Hematopoietic multipotent progenitor cell treated with erythropoietin and hydrocortisone succinate and interleukin-3 and kit ligand, for 8 days (in vitro differentiated cells): ENCODE measurements around the gene PACRG.

Source experiments
- DNase-seq: peaks from one replicate; pipeline ENCODE4 v3.0.0-alpha.2; 2015

The PACRG gene

DNA sequence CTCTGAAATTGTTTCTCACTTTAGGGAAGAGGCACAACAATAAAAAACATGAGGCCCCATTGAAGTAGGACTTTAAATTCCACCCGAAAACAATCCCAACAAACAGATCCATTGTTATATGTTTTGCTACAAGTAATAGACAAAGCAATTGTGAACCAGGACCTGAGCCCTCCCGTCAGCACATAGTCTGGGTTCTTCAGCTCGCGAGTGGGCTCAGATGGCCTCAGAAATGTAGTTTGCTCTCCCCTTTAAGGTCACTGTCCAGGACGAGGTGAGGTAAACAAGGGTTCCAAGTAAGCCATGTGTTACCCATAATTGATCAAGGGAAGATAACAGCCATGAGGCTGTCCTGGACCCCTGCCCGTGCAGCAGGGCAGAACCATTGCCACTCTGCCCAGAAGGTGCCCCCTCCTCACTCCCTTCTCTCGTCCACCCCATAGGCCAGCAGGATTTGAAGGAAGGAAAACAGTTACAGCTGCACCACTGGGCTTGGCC is 526.6 kb downstream of the PACRG start:
- DNase-seq = no peak

DNA sequence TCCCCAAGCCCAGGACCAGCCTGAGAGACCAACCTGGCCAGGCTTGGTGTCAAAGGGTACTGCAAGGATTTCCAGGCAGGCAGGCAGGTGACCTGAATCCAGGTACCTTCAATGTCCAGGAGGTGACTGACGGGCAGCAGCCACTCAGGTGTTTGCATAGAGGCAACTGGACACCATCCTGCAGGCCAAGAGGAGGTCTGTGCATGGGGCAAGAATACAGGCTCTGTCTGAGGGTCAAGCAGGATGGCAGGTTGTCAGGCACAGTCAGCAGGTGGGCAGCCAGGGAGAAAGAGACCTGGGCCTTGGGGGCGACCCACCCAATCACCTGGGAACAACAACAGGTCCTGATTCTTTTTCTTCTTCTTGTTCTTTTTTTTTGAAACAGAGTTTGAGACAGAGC is 527.5 kb downstream of the PACRG start:
- no peak for DNase-seq

DNA sequence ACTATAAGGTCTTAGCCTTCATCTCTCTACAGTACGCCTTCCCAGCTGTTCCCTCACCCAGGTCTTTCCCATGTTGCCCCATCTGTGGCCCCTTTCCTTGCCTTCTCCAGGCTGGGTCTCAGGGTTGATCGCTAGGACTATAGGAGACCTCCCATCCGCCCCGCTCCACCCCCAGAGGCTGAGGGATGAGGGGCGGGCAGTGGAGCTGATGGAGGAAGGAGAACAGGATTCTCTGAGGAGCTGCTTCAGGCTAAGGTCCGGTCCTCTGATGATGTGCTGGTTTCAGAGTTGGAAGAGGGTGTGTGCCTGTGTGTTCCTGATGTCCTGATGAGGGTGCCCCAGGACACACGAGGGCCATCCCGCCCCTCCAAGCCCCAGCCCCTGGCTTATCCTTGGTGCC is 531.9 kb downstream of the PACRG start:
- DNase-seq = no peak

DNA sequence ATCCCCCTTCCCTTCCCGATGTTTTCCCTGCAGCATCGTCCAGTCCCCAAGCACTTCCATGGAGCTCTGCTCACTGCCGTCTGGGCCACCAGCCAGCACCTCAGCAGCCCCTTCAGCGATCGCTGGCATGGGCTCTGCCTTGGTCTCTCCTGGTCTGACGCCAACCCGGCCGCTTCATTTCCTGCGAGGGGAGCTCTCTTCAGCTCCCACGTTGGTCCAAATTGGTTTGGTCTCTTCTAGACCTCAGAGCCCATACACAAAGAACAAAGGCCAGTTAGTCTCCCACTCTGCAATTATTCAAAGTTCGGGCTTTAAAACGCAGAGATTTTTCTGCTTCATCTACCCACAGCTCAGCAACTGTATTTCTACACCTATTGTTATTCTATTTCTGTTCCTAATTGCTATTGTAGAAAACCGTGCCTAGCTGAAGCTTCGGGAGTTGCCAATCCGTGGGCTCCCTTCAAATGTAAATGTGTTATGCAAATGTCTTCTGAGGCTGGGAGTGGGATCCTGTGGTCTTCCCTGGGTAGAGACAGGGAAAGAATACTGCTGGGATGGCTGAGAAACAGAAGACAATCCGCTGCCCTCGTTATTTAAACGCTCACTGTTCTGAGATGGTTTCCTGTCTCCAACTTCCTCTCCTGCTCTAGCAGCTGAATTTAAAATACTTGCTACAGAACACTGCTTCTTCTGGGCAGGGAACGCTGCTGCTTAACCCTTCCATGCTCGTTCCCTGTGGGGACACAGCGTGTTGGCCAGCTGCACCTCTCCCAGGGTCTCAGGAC is 532.5 kb downstream of the PACRG start:
- DNase-seq = no peak

DNA sequence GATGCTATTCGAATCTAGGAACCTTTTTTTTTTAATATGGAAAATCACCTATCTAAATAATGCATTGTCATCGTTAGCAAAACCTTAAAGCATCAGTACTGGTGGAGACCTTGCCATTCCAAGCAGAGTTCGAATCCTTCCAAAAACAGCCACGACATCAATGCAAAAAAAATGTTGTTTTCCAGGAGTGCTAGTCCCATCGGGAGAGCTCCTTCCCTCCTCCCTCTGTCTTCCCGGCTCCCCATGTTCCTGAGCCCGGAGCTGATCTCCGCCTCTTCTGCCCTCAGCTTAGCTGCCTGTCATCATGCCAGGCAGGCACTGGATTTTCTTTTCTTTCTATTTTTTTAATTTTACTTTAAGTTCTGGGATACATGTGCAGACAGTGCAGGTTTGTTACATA is 533.1 kb downstream of the PACRG start:
- DNase-seq = no peak

DNA sequence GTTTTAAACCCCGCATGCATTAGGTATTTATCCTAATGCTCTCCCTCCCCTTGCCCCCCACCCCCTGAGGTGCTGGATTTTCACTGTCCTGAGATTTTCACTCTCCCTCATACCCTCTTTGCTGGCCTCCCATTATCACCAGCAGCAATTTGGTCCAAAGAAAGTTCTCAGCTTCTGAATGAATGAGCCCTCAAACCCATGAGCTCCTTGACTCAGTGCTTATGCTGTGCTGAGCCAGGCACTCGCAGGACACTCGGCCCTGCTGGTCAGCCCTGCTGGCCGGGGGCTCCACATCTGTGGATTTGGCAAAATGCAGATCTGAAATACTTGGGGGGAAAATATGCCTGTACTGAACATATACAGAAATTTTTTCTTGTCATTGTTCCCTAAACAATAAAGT is 533.6 kb downstream of the PACRG start:
- DNase-seq = no peak

DNA sequence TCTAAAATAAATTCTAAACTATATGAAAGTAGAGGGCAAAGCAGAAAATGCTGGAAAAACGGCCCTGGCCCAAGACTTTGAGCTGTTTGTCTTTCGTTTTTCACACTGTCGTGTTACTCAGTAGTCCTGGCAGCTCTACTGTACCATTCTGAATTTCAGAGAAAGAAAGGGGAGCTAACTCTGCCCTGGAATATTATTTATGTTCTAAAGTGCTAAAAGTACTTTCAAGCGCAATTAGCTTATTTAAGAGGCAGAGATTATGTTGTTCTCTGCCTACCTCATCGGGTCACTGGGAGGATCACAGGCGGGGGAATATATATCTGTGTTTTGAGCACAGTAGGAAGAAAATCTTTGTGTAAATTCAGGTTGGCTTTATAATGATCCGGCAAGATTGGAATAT is 534.3 kb downstream of the PACRG start:
- no peak for DNase-seq

DNA sequence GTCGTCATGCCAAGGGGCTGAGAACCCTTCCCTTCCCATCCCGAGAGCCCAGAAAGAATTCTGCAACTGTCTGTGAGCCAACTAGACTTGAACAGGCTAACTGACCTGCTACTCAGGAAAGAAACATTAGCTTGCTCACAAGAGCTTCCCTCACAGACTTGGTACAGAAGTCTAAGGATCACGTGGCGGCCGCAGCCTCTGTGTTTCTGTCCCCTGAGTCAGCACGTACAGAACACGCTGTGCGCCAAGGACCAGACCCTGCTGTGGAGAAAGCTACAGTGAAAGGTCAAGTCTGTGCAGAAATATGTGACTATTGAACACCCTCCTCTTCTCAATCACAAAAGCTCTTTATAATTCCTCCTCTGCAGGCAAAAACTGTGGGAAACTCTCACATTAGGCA is 535.4 kb downstream of the PACRG start:
- no peak for DNase-seq

DNA sequence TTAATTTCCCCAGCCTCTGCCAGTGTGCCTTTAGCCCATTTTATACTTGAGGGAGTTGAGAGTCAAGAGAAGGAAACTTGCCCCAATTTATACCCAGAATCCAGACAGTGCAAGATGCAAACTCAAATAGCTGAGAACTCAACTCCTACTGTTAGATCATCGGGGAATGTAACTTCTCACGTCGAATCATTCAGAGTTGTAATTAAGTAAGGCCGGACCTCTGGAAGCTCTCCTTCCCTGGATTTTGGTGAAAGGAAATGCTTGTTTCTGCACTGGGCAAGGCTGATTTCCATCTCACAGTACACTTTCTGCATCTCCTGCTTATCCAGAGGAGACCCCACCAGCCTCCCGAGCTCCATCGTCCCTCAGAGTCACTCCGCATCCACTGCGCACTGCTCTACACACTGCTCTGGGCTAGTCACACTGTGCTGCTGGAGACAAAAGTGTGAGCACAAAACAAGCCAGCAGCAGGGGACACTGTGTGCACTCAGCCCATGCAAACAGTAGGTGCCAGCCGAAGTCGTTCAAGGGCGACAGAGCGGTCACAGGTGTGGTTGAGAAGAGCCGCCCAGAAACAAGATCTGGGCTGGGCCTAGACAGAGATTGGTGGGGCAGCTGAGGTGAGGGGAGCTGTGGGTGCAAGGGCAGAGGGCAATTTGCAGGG is 536.4 kb downstream of the PACRG start:
- no peak for DNase-seq

DNA sequence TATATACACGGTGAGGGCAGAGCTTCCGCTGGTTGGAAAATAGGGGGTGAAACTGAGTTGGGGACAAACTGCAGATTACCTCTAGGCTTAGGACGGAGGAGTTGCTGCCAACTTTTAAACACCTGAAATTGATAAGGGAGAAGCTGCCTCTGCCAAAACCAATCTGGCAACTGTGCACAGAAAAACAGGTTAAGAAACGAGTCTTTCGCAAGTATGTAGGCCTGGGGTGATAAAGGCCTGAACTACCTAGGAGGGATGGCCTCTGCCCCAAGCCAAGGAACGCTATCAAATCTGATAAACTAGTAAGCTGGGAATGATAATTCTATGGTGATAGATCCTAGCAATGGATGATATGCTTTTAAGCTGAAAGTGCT is 536.9 kb downstream of the PACRG start:
- no peak for DNase-seq

DNA sequence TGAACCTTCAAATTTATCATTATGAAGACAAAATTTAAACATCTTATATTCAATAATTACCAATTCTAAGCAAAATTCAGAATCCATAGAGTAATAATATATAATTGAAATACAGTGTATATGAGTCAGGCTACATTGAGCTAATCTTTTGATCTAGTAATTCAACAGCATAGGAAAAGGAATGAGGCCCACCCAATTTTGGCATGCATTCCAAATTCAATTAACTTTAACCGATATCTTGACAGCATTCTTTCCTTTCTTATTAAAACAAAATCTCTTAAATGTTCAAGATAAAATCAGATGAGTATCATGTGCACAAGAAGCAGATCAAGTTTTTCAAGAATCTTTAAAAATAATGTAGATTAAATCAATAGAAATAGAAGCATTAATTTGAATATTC is 553.9 kb downstream of the PACRG start:
- DNase-seq = no peak

DNA sequence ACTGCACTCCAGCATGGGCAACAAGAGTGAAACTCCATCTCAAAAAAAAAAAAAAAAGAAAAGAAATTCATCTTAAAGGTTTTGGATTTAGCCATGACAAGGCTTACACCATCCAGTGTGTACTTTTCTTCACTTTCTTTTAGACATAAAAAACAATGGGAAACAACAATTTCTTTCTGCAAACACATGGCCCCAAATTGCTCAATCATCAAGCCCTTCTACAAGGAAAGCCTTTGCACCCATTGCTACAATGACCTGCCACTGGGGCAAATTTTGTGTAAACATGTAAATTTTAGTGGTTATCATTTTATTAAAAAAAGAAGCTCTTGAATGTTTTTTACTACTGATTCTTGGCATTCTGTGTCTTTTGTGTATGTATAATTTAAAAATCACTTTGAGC is 554.9 kb downstream of the PACRG start:
- no peak for DNase-seq

DNA sequence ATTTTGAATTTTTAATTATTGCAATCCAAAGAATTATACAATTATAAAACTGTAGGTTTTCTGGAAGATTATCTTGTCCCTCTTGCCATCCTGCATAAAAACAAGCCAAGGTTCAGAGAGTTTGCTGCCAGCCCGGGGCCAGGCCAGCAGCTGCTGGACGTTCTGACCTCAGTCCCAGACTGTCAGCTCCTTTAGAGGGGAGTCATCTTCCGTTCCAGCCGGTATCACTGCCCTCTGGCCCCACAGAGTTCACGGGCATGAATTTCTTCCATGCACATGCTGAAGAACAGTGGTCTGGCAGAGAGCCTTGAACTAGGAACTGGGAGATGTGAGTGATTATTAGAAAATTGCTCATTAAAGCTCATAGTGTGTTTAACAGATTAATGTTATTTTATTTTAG is 556.4 kb downstream of the PACRG start:
- no peak for DNase-seq

DNA sequence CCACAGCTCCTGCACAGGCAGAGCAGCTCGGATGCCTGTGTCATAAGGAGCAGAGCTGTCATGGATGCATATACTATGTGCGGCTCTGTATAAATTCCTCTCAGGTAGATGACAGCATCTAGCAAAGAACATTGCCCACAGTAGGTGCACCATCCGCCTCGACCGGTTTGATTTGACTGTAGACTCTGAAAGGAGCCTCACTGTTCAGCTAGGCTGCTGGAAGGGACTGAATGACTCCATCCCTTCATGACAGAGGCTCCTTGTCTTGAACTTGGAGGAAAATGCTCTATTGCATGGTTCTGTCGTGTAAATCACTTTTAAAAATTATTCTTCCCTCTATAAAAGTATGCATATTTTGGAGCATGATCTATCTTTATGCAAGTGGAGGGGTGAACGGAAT is 557.9 kb downstream of the PACRG start:
- DNase-seq = no peak

DNA sequence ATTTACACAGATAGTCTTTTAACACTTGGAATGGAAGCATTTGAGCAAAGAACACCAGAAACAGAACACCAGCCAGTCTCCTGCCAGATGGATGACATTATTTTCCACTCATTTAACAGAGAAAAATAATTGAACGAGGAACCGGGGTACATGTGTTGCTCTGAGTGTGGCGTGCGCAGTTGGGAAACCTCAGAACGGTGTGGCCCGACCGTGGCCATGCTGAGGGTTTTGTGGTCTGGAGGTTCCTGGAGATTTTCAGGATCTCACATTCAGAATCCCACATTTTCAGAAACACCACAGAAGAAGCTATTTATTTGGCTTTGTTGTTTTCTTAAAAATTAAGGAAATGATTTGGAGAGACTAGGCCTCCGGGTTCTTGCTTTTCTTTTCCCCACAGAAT is 559.9 kb downstream of the PACRG start:
- DNase-seq = no peak

DNA sequence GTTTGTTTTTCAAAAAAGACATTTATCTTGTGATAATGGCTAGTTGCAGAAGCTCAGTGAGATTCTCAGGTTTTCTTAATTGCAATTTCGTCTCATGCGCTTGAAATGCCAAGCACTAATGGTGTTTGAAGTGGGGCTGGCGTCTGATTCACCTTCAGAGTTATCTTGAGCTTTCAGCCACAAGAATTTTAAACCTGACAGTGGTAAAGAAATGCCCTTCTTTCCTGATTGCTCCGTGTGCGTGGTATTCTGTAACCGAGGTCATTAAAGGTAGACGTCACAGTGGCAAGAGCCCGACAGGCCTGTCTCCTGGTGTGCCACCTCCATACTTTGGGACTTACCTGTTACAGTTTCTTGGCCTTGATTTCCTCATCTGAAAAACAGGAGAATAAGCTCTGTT is 560.3 kb downstream of the PACRG start:
- DNase-seq = no peak

DNA sequence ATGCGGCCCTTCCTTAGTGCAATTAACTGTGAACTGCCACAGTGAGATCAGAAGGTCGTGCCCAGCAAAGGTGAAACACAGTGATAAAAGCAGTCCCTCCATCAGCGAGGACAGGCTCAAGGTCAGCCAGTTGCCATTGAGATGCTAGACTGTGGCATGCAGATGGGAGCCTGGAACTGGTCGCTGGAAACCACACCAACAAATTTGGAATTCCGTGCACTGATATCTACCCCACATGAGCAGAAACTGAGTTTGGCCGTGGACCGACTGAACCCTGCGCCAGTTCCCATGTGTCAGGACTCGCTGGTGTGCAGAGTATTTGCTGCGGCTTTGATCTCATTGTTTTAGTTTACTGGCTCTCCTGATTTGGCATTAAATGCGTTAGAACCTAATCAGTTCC is 561.1 kb downstream of the PACRG start:
- DNase-seq = no peak

DNA sequence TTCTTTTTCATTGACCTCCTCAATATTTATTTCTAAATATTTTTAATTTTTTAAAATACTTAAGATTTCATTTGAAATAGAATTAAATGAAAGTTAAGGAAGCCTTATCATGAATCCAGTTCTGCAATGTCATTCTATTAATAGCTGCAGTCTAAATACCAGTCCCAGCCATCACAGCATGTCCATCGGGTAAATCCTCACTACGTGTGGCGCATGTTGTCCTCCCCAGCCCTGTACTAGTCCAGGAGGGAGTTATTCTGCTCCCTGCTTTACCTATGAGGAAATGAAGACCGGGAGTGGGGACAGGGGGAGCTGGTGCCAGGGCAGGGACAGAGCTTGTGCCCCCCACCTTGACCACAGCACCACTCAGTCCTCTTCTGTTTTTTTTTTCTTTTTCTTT is 561.7 kb downstream of the PACRG start:
- no peak for DNase-seq

DNA sequence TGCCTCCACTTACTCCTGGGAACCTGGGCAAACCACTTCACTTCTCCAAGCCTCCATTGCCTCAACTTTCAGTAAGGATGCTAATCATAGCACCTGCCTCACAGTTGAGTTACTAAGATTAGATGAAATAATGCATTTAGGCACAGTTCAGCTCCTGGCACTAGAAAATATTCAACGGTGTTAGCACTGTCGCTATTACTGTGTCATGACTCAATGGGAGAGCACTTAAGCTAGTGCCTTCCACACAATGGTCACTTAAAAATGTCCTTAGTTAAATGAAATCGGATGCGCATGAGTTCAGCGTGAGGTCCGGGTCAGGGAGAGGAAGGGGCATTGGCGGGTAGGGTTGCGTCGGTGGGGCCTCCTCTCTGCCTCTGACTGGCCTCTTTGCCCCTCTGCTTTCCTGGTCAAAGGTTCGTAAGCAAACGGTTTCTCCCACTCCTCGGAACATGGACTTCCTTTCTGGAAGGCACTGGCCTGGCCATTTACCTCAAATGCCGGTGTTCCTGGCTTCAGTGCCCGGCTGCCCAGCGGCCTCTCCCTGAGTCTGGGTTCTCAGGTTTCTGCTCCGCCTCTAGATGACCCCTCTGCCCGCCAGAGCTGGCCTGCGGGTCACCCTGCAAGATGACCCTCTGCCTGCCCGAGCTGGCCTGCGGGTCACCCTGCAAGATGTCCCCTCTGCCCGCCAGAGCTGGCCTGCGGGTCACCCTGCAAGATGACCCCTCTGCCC is 562.9 kb downstream of the PACRG start:
- no peak for DNase-seq

DNA sequence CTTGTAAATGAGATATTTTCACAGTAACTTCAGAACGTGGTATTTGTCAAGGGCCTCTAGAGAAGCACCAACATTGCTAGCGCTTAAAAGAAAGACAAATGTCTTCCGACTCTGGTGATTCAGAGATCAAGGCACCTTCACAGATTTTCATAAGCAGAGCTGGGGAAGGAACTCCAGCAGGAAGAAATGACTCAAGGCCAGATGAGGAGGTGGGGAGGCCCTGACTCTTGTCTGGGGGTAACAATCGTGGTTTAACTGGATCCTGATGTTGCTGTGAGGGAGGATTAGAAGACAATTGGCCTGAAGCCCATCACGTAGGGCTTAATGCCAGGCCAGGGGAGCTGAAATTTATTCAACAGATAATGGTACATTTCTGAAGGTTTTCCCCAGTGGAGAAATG is 563.8 kb downstream of the PACRG start:
- DNase-seq = no peak

DNA sequence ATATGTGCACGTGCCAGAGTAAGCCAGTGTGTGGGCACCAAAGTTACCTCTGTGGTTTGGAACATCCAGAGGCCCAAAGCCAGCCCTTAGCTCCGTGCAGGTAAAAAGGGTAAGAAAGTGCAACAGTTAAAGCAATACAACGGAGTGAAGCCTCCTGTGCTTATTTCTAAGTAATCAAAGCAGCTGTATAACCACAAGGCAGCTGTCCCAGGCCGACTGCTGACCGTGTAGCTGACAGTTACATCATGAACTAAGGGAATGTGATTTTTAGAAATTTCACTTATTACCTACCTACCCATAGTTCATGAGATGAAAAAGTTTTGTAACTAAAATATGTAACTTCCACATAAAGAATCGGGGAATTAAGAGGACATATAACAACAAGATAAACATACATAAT is 565.5 kb downstream of the PACRG start:
- DNase-seq = no peak

DNA sequence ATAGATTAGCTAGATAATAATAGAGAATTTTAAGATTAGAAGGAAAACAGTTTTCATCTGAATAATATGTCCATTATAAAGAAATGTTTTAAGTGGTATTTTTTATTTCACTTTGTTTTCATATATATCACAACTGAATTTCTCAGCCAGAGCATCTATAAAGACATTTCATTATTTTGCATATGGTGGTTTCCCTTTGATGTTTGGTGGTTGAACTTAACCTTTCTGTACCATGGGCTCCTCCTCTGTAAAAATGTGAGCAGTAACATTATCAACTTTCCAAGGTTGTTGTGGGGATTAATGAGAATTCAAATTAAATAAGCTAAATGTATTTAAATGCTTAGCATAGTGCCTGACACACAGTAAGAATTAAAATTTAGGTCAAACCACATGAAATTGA is 567.0 kb downstream of the PACRG start:
- DNase-seq = no peak

DNA sequence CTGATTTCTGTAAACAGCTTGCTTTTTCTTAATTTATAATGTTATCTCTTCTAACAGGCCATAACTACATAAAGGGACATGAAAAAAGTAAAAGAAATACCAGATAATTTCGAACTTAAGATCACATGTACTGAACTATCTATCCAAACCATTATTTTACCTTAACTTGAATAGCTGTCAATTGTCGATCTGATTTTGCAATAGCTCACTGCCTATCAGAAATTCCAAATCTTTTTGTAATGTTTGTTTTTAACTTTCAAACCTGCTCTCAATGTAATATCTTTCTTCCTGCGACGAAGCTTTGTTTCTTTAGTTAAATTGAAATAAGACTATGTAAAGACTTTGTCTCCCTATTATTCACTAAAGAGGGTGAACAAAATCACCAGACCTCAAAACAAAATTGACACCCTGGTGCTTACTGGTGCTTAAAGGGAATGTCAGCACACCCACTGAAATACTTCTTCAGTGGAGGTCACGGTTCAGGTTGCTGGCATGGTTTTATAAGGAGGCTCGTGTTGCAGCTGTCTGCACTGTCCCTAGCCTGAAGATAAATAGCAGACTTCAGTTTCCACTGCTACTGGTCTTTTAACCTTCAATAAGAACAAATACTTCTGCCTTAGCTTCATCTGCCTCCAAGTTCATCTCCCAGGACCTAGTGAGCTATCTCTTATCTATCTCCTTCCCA is 569.2 kb downstream of the PACRG start:
- no peak for DNase-seq
